Keratinocyte (primary cell): ENCODE data around the gene IDI1.

Experiments
- EZH2 ChIP-seq: IDR thresholded peaks from one replicate; pipeline ENCODE4 v1.6.1; 2012; ENCODE audit warnings: inconsistent platforms, mild to moderate bottlenecking, low read length, moderate library complexity
- TF ChIP-seq, protein P1 (sequence below), 3 experiments: IDR thresholded peaks in 1 of 3; conservative IDR thresholded peaks in 1 of 3; optimal IDR thresholded peaks in 1 of 3; 2 replicates in 2 of 3; 3 replicates in 1 of 3; pipeline versions ENCODE3 to v1.5.1; 2011; ENCODE audit warnings: low read length in 3 of 3, mild to moderate bottlenecking in 3 of 3, moderate library complexity in 2 of 3, control low read depth in 1 of 3, inconsistent platforms in 1 of 3; ENCODE audit not compliant: insufficient read depth in 2 of 3; ENCODE audit errors: extremely low read depth in 1 of 3

DNA sequence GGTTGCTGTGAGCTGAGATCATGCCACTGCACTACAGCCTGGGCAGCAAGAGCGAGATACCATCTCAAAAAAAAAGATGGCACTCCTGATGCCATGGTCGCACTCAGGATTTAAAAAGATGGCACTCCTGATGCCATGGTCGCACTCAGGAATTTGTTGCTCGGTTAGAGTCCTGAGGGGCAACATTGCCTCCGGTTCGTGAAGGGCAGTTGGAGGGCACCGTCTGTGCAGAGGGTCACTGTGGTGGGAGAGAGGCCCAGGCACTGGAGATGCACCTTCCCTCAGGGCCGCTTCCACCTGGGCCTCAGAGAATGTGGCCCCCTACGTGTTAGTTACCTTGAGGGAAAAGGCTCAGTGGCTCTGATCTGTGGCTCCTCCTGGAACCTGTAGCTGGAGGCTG lies 42.3 kb downstream of the IDI1 start:
- TF ChIP-seq, protein P1, sequence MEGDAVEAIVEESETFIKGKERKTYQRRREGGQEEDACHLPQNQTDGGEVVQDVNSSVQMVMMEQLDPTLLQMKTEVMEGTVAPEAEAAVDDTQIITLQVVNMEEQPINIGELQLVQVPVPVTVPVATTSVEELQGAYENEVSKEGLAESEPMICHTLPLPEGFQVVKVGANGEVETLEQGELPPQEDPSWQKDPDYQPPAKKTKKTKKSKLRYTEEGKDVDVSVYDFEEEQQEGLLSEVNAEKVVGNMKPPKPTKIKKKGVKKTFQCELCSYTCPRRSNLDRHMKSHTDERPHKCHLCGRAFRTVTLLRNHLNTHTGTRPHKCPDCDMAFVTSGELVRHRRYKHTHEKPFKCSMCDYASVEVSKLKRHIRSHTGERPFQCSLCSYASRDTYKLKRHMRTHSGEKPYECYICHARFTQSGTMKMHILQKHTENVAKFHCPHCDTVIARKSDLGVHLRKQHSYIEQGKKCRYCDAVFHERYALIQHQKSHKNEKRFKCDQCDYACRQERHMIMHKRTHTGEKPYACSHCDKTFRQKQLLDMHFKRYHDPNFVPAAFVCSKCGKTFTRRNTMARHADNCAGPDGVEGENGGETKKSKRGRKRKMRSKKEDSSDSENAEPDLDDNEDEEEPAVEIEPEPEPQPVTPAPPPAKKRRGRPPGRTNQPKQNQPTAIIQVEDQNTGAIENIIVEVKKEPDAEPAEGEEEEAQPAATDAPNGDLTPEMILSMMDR (optimal IDR thresholded peaks at IDR 0.05 in 1 of 3, IDR thresholded peaks at IDR 0.05 in 1 of 3, conservative IDR thresholded peaks at IDR 0.05 in 1 of 3; ENCODE audit: extremely low read depth in 1 of 3, insufficient read depth in 2 of 3, low read length in 3 of 3), result no peak
- no peak for TF ChIP-seq EZH2
